ENCODE measurements around the gene ADGRA3. TPM values are rescaled to one million over a fixed set of nuclear protein-coding genes. Genes with fewer than 3 reads are reported as not detected.

The ADGRA3 gene
- total and polyA plus RNA-seq, 2 experiments from 2014 or later = 16.2 to 73.9 TPM

GRCh38 chr4:22457348-22457747 lies 58.5 kb downstream of the ADGRA3 start (continued):
- TF ChIP-seq NANOG (IDR thresholded peaks at IDR 0.05; ENCODE audit: borderline replicate concordance) (no peak), EZH2phosphoT487 (IDR thresholded peaks at IDR 0.05; ENCODE audit: unreplicated experiment) (no peak), REST (IDR thresholded peaks at IDR 0.05; ENCODE audit: unreplicated experiment) (no peak), EZH2 (IDR thresholded peaks at IDR 0.05; ENCODE audit: low read depth, unreplicated experiment) (no peak), ZNF331 (CRISPR knock-in tag; IDR thresholded peaks at IDR 0.05; ENCODE audit: low read depth) (no peak)
- TF ChIP-seq, protein P1, sequence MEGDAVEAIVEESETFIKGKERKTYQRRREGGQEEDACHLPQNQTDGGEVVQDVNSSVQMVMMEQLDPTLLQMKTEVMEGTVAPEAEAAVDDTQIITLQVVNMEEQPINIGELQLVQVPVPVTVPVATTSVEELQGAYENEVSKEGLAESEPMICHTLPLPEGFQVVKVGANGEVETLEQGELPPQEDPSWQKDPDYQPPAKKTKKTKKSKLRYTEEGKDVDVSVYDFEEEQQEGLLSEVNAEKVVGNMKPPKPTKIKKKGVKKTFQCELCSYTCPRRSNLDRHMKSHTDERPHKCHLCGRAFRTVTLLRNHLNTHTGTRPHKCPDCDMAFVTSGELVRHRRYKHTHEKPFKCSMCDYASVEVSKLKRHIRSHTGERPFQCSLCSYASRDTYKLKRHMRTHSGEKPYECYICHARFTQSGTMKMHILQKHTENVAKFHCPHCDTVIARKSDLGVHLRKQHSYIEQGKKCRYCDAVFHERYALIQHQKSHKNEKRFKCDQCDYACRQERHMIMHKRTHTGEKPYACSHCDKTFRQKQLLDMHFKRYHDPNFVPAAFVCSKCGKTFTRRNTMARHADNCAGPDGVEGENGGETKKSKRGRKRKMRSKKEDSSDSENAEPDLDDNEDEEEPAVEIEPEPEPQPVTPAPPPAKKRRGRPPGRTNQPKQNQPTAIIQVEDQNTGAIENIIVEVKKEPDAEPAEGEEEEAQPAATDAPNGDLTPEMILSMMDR (conservative IDR thresholded peaks at IDR 0.05; ENCODE audit: low read depth in 2 of 2) = no peak

GRCh38 chr4:22456291-22456690 lies 59.6 kb downstream of the ADGRA3 start:
- no peak overlapping the region for H3K4me2 ChIP-seq

More at GRCh38 chr4:22456291-22456690, 59.6 kb downstream of the ADGRA3 start:
- H3K36me3 ChIP-seq (ENCODE audit: insufficient read depth) = no peaks in the 10 kb centered on the region; the same call in 1 of the 2 replicates
- Mint-ChIP-seq H3K4me3 (no peak overlapping the region), H3K9me3 (no peaks in the 10 kb centered on the region), H3K36me3 (ENCODE audit: low read depth) (peaks cover 12% of the 10 kb centered on the region; the same call in 2 of the 3 replicates), H3K27ac (no peak overlapping the region; the same call in 1 of the 2 replicates), H3K4me1 (peaks cover 42% of the 10 kb centered on the region), H3K27me3 (ENCODE audit: insufficient read depth, low read depth, poor library complexity) (peaks cover 3% of the 10 kb centered on the region)
- H3K27ac ChIP-seq (ENCODE audit: low read depth) = no peak overlapping the region
- ATAC-seq (no peak), DNase-seq (ENCODE audit: low spot score) (no peak)
- H2AFZ ChIP-seq = no peak overlapping the region
- no peaks in the 10 kb centered on the region for H3K27me3 ChIP-seq (ENCODE audit: insufficient read depth)
- peaks cover 26% of the 10 kb centered on the region; the same call in 1 of the 2 replicates for H3K4me1 ChIP-seq (ENCODE audit: insufficient read depth)
- no peaks in the 10 kb centered on the region for H3K9me2 ChIP-seq (ENCODE audit: insufficient read depth)
- H3K4me3 ChIP-seq = no peak overlapping the region
- H4K20me1 ChIP-seq (replicated peaks; ENCODE audit: insufficient read depth) = 0 out of 2 replicates have a peak, but pooled peaks cover 5% of the 10 kb centered on the region
- H3K79me2 ChIP-seq (replicated peaks; ENCODE audit: insufficient read depth) = peaks cover 13% of the 10 kb centered on the region
- no peaks in the 10 kb centered on the region for H3F3A ChIP-seq (replicated peaks; ENCODE audit: low read depth)
- no peak for TF ChIP-seq STAT1 (IDR thresholded peaks at IDR 0.05; ENCODE audit: unreplicated experiment)
- TF ChIP-seq, protein P1 (conservative IDR thresholded peaks at IDR 0.05; ENCODE audit: low read depth in 2 of 2) = no peak
- no peak for TF ChIP-seq REST (IDR thresholded peaks at IDR 0.05; ENCODE audit: unreplicated experiment)
- TF ChIP-seq, protein P2, sequence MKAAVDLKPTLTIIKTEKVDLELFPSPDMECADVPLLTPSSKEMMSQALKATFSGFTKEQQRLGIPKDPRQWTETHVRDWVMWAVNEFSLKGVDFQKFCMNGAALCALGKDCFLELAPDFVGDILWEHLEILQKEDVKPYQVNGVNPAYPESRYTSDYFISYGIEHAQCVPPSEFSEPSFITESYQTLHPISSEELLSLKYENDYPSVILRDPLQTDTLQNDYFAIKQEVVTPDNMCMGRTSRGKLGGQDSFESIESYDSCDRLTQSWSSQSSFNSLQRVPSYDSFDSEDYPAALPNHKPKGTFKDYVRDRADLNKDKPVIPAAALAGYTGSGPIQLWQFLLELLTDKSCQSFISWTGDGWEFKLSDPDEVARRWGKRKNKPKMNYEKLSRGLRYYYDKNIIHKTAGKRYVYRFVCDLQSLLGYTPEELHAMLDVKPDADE (IDR thresholded peaks at IDR 0.05) = no peak
- no peak for TF ChIP-seq NANOG (IDR thresholded peaks at IDR 0.05; ENCODE audit: borderline replicate concordance)
- no peak for TF ChIP-seq CREB1 (CRISPR knock-in tag; IDR thresholded peaks at IDR 0.05; ENCODE audit: low read depth)
- no peak for TF ChIP-seq ZNF331 (CRISPR knock-in tag; IDR thresholded peaks at IDR 0.05; ENCODE audit: low read depth)
- TF ChIP-seq ZNF114 (CRISPR knock-in tag; IDR thresholded peaks at IDR 0.05) = no peak
- TF ChIP-seq EZH2 (IDR thresholded peaks at IDR 0.05; ENCODE audit: low read depth, unreplicated experiment) = no peak
- no peak for TF ChIP-seq POLR2AphosphoS5 (IDR thresholded peaks at IDR 0.05; ENCODE audit: low read depth)

Measured in GM23338 (cell line).